GM13976 (cell line): ENCODE results near the gene HOXD9.

Experiments used
- DNase-seq: peaks from one replicate; pipeline ENCODE4 v3.0.0; 2012; ENCODE audit warnings: low spot score
- in situ Hi-C: fragments of 300-500 bp; cut with MboI; formaldehyde crosslinking; loops from one replicate; pipeline ENCODE4 v1.12.0; 2022; ENCODE audit warnings: low sequenced_read_pairs, mixed read lengths, inconsistent platforms; ENCODE audit not compliant: unreplicated experiment
- TF ChIP-seq, protein P1 (sequence below): IDR thresholded peaks from 2 replicates; pipeline ENCODE4 v1.5.1; 2012; ENCODE audit warnings: borderline replicate concordance, mild to moderate bottlenecking; ENCODE audit not compliant: insufficient read depth; ENCODE audit errors: extremely low read depth, missing control alignments, control extremely low read depth

The HOXD9 gene

DNA sequence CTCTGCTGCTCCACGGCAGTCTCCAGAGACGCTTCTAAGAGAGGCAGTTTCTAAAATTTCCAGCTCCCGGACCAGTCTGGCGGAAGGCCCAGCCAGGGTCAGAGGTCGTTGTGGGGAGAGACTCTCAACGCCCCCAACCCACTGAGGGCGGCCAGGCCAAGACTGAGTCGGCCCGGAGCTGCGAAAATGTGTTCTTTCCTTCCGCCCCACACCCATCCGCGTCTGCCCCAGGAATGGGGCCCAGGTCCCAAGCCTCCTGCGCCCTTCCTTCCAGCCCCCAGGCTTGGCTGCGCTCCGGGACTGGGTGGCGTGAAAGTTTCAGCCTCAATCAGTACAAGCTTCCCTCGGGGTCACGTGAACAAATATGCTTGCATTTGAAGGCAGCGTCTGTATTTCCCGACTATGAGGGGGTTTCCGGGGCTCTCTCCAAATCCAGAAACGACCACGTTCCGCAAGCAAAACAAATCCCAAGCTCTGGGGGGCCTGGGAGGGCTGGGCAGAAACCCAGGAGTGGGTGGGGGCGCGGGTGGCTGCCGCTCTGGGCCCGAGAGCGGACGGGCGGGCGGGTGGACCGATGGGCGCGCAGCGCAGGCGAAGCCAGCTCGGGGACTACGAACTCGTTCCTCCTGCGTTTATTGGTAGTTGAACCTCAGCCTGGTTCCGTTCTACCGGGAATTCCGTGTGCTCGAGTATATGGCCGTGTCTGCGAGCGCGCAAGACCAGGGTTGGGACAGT lies 37.9 kb downstream of the HOXD9 start:
- TF ChIP-seq, protein P1, sequence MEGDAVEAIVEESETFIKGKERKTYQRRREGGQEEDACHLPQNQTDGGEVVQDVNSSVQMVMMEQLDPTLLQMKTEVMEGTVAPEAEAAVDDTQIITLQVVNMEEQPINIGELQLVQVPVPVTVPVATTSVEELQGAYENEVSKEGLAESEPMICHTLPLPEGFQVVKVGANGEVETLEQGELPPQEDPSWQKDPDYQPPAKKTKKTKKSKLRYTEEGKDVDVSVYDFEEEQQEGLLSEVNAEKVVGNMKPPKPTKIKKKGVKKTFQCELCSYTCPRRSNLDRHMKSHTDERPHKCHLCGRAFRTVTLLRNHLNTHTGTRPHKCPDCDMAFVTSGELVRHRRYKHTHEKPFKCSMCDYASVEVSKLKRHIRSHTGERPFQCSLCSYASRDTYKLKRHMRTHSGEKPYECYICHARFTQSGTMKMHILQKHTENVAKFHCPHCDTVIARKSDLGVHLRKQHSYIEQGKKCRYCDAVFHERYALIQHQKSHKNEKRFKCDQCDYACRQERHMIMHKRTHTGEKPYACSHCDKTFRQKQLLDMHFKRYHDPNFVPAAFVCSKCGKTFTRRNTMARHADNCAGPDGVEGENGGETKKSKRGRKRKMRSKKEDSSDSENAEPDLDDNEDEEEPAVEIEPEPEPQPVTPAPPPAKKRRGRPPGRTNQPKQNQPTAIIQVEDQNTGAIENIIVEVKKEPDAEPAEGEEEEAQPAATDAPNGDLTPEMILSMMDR, result no peak
- DNase-seq, result no peak
- in situ Hi-C loops, result no loop called here

DNA sequence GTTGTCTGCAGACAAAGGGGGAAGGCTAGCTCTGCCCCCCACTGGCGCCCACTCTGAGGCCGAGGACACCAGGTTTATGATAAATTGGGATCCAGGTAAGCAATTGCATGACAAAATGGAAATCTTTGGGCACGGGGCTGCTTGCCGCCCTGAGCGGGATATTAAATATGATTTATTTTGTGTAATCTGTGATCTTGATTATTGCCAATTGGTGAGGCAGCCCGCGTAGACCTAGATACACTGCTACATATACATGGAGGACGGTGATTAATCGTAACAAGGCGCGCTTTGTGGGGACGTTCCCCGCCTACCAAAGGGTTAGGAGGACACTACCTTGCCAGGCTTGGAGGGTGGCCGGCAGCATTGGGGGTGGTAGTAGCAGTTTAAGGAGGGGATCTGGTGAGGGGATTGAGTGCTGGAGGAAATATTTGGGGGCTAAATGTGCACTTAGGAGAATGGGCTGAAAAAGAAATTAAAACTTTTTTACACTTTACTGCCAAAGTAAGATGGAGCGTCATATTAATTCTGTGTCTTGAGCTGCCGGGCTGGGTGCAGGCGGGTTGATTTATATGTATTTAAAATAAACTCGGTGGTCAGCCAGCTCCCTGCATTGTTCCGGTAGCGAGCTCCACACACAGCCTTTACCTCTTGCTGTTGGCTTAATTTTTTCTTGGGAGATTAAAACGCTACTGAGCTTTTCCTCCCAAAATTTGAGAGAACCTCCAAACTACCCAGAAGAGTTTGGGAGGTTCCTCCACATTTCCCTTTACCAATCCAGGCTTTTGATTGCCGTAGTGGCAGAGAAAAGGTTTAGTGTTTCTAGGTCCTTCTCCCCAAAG lies 38.7 kb downstream of the HOXD9 start:
- in situ Hi-C loops, result no loop called here
- TF ChIP-seq, protein P1, result no peak
- DNase-seq, result no peak

DNA sequence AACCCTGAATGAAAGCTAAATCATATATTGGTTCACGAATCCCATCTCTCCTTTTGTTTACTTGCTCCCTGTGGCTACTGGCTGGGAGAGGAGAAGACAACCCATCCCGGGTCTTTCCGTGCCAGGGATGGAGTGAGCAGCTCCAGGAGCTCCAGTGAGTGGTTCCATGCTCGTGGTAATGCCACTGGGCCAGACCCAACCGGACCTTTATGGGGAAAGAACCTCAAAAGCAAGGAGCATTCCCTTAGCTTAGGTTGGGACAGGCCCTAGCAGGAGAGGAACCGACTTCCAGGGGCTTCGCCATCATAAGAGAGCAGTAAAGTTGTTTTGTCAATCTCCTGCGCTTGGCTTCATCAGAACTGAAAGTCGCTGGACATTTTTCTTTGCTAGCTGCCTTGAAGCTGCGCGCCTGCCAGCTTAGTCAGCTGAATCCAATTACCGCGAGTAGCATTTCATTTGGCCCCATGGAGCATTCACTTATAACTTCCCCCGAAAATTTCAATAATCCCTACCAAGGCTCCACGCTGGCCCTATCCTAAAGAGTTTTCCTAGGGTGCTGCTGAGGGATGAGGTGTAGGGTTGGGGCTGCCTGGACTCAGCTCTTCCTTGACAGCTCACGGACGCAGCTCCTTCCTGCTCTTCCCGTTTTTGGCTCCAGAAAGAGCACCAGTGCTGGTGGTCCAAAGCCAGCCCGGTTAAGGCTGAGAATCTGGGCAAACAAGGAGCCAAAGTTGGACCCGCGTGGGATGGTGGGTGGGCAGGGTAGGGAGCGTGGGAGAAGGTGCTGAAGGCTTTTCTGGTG lies 39.5 kb downstream of the HOXD9 start:
- TF ChIP-seq, protein P1, result no peak
- no peak for DNase-seq
- in situ Hi-C loops, result no loop called here

DNA sequence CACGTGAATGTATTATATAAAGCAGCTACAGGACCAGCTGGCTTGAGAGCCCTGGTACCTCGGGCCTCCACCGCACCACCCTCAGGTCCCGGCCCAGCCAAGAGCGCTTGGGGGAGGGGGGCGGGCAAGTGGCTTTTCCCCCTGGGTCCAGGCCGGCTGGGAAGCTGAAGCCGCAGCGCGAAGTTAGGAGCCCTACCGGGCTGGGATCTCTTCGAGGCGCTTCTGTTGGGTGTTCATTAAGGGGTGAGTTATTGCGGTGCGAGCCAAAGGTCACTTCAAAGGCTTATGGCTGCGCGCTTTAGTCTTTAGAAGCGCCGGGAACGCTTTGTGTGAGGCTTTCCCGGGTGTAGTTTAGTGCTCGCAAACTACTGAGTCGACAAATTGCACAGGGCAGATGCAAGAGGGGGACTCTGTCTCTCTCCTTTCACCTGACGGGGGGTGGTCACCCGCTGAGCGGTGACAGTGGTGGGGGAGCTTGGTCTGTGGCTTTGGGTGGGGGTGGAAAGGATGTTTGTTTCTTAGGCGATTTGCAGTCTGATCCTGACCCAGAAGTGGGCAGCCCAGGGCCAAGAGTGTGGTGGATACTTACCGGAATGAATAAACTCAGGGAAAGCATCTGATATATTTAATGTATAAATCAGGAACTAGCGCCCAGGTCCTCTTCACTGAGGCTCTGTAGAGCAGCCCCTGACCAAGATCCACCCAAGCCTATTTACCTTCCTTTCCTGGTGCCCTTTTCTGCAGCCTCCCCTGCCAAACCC lies 40.6 kb downstream of the HOXD9 start:
- DNase-seq, result no peak
- TF ChIP-seq, protein P1, result no peak
- in situ Hi-C loops, result no loop called here

DNA sequence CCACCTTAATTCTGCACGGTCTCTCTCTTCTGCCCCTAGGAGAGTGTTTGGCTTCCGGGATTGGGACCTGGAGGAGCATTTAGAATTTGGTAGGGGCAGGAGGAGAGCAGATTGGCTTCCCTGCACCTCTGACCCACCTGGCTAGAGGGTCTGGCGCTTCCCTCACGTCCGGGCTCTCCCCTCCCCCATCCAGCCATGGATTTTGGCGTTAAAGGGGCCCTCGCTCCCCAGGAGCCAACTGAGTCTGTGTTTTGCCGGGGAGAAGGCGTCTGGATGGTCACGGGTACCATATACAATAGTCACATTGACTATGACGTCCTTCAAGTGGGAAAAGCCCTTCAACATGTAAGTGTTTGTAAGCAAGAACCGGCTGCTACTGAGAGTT lies 41.1 kb downstream of the HOXD9 start:
- TF ChIP-seq, protein P1, result no peak
- no peak for DNase-seq
- in situ Hi-C loops, result no loop called here

DNA sequence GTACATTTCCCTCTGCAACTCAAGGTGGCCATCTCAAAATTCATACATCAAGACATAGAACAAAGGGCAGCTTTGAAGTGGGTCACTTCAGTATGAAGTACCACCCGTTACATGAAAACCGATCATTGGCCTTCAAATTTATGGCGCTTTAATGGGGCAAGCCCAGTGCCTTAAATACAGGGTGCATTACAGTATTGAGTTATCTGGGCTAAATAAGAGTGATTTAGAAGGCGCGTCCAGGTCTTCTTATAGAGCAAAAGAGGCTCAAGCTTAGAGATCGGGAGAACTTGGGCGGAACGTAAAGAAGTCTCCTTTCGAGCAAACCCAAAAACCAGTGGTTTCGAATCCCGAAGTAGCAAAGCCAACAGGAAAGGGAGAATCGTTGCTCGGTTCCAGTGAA lies 41.7 kb downstream of the HOXD9 start:
- in situ Hi-C loops, result no loop called here
- no peak for DNase-seq

More for the DNA sequence above, 41.7 kb downstream of the HOXD9 start:
- TF ChIP-seq, protein P1, result no peak
